NCI-H2196 (cell line): Measurements from ENCODE around the gene NUB1.

ENCODE experiments used
- DNase-seq: peaks from one replicate; lab custom pipeline; 2025; ENCODE audit not compliant: unreplicated experiment; lab: John Stamatoyannopoulos, UW

NUB1 gene

DNA sequence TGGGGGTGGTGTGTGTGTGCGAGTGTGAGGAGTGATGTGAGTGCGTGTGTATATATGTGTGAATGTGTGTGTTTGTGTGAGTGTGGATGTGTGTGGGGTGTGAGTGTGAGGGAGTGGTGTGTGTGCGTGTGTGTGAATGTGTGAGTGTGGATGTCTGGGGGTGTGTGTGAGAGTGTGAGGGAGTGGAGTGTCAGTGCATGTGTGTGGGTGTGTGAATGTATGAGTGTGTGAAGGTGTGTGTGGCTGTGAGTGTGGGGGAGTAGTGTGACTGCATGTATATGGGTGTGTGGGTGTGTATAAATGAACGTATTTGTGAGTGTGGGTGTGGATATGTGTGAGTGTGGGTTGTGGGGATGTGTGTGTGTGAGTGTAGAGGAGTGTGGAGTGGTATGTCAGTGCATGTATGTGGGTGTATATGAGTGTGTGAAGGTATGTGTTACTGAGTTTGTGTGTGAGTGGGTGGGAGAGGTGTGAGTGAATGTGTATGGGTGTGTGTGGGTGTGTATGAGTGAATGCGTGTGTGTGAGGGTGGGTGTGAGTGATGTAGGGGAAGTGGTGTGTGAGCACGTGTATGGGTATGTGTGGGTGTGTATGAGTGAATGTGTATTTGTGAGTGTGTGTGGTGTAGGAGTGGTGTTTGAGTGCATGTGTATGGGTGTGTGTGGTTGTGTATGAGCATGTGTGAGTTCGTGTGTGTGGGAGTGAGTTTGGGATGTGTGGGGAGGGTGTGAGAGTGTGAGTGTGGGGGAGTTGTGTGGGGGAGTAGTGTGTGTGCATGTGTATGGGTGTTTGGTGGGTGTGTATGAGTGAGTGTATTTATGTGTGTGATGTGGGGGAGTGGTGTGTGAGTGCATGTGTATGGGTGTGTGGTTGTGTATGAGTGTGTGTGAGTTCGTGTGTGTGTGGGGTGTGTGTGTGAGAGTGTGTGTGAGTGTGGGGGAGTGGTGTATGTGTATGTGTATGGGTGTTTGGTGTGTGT, 28.5 kb upstream of the NUB1 start:
- no peak for DNase-seq

DNA sequence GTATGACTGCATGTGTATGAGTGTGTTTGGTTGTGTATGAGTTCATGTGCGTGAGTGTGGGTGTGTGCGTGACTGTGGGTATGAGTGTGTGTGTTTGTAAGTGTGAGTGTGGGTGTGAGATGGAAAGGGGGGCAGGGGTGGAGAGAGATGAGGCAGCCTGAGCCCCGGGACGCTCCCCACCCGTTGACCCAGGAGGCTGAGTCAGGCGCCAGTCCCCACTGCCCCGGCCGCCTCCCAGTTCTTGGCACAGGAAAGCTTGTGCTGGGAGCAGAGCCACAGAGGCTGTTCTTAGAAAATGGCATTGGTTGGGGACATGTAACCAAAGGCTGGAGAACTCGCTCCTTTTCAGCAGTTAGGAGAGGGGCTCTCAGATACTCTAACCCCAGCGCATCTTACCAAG, 27.8 kb upstream of the NUB1 start:
- no peak for DNase-seq

DNA sequence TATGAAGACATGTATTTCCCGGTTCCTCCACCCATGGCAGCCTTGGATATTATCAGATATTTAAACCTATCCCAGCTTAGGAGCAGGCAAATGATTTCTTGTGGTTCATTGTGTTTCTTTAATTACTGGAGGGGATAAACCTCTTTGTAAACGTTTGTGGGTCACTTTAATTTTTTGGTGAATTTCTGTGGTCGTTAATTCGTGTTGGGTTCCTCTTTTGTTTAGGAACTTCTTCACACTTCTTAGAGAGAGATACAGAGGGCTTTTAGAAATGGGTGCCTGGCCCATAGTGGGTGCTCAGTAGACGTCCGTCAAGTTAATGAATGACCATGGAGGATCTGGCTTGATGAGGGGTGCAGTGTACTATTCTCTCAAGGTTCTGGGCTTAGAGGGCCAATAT, 27.2 kb upstream of the NUB1 start:
- no peak for DNase-seq

DNA sequence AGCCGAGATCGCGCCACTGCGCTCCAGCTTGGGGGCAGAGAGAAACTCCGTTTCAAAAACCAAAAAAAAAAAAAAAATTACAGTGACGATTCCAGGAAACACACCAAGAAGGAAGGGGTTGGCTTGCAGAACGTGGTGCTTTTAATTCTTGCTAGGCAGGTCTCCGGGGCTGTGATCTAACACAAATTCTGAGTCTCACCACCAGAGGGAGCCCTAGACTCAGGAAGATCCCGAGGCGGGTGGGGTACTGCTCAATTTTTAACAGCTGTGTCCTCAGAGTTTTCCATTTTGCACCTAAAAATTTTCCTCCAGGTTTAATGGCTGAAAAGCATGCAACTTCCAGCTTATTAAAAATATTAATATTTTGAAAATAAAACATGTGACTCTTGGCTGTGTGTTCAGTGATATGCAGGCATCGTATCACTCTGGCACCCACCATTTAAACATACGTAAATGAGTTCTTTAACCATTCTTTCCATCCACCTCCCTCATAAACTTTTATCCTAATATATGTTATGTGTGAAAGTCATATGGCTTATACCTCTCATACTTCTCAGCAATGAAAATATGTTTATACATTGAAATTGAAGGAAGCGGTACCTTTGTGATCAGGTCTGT, 26.5 kb upstream of the NUB1 start:
- peak; percentile 54 for DNase-seq

DNA sequence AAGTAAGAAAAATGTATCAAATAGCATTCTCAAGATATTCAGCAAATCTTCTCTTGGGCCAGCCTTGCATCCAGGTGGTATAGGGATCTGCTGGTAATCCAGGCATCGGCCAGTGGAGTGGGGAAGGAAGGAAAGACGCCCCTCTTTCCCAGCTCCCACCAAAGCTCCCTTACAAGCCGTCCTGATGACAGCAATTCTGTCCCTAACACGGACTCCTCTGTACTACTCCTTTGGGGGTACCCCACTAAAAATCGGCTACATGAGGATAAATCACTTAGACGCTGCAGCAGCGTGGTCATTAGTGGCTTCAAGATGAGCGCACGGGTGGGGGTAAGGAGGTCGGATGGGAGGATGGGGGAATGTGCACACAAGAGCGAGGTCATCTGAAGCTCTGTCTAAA, 24.7 kb upstream of the NUB1 start:
- no peak for DNase-seq

DNA sequence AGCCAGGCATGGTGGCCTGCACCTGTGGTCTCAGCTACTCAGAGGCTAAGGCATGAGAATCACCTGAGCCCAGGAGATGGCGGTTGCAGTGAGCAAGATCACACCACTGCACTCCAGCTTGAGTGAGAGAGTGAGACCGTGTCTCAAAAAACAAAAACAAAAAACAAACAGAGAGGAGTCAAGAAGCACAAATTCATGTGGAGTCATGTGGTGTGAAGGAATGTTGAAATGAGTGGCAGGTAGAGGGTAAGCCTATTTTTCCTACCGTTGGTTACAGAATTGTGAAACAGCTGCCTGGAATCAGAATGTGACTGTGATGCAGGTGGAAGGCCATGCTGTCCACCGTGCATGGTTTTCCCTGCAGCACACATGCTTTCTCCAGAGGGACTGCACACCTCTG, 23.7 kb upstream of the NUB1 start:
- no peak for DNase-seq

DNA sequence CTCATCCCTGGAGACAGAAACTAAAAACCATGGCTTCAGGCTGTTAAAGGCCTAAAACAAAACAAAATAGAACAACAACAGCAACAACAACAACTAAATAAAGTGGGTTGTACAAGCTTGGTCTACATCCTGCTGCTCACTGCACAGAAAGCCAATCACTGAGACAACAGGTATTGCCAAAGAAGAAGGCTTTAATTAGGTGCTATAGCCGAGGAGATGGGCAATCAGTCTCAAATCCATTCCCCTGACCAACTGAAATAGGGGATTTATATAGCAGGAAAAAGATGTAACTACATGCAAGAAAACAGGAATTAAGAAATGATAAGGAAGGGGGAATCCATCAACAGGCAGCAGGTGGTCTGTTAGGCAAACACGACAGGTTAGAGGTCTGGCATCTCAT, 22.4 kb upstream of the NUB1 start:
- no peak for DNase-seq

DNA sequence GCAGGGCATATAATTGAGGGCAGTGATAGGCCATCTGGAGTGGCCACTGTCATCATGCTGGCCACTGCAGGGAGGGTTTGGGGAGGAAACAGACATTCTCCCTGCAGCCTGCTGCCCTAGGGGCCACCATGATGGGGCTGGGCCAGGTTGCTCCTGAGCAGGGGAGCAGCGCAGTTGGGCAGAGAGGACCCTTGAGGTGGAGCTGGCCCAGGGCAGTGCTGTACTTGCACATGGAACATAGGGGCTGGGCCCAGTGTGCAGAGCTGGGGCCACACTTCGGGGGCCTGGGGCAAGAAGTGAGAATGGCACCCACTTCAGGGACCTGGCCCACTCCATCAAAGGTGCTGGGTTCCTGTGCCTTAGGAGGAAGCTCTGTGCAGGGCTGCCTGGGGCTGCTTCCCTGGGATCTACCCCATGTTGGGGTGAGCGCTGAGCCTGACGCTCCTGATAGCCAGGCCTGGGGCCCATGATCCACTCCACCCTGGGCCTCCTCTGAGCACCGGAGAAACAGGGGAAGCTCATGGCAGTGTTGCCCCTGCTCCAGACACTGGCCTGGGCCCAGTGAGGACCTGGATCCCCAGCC, 21.3 kb upstream of the NUB1 start:
- DNase-seq, result no peak

DNA sequence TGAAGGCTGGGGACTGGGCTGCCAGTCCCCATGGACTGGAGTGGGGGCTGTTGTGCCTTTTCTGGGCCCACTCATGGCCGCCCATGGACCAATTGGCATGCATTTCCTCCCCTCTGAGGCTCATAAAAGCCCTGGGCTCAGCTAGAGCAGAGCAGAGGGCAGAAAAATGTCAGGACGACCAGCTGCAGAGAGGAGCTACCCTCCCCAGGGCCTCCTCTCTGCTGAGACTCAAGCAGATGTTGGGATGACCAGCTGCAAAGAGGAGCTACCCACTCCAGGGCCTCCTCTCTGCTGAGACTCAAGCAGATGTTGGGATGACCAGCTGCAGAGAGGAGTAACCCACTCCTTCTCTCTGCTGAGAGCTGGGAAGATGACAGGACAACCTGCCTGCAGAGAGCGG, 20.3 kb upstream of the NUB1 start:
- DNase-seq, result no peak

DNA sequence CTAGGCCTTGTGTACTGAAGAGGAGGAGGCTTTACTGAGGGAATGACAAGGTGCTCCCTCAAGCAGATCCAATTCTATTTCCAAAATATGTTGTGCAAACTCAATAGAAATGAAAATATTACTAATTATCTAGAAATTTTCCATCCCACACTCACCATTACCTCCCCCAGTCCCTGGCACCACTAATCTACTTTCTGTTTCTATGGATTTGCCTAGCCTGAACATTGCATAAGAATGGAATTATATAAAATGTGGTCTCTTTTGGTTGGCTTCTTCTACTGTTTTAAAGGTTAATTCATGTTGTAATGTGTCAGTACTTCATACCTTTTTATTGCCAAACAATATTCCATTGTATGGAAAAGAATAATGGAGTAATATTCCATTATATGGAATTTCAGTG, 18.7 kb upstream of the NUB1 start:
- DNase-seq, result no peak

DNA sequence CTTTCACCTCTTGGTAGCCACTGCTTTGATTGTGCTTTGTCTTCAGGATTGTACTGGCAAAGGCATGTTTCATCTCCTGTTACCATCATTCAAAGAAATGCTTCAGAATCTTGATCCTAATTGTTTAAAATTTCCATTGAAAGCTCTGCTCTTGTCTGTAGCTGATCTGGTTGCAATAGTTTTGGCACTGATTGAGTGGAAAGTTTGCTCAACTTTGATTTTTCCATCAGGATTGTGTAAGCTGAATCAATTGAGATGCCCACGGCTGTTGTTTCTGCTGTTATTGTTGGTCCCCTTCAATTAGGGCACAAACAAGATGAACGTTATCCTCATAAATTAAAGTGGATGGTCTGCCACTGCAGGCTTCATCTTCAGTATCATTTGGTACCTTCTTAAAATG, 14.6 kb upstream of the NUB1 start:
- DNase-seq, result no peak

DNA sequence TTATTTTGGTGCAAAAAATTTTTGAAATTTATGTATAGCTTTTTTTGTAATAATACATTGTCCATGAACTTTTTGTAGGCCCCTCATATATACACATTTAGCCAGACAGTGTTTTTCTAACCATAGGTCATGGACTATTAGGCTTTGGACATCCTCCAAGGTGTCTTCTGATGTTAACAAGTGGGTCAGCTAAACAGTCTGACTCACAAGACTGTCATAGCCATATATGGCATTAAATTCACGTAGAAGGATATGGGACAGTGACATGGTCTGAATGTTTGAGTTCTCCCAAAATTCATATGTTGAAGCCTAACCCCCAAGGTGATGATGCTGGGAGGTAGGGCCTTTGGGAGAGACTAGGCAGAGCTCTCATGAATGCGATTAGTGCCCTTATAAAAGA, 14.0 kb upstream of the NUB1 start:
- DNase-seq, result no peak

DNA sequence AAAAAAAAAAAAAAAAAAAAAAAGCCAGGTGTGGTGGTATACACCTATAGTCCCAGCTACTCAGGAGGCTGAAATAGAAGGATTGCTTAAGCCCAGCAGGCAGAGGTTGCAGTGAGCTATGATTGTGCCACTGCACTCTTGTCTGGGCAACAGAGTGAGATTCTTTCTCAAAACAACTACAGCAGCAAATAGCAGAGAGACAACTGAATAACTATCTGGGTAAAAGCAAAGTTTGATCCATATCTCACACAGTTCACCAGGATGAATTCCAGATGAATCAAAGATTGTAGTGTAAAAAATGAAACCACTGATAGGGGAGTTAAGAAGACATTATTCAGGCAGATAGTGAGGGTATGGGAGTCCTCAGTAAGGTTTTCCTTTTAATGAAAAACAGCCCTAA, 11.4 kb upstream of the NUB1 start:
- DNase-seq, result no peak

DNA sequence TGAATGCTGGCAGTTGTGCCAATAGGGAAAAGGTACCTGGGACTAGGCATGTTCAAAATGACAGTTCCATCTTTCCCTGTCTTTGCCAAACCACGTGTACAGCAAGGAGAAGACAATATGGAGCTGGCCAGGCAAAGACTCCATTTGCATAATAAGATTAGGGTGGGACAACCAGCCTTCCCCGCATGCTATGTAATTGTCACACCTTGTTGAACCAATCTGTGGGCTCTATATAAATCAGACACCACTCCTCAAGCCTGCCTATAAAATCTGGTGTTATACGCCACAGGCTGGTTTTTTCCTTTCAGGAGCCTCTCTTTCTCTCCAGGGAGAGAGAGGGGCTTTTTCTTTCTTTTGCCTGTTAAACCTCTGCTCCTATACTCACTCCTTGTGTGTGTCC, 11.0 kb upstream of the NUB1 start:
- DNase-seq, result no peak

DNA sequence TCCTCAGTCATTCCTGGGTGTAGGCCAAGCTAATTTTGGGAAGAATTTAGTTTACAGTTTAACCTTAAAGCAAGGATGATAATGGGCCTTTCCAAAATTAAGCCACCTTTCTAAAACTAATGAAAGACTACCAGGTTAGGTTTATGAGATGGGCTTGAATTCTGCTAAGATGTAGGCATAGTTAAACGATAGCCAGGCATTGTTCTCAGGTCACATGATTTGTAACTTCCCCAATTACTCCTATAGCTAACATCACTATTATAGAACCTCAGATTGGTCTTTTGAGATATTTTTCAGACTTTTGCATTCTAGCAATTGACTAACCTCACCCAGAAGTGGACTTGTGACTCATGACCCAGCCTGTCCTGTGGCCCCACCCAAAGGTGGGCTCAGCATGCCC, 7.0 kb upstream of the NUB1 start:
- DNase-seq, result no peak

DNA sequence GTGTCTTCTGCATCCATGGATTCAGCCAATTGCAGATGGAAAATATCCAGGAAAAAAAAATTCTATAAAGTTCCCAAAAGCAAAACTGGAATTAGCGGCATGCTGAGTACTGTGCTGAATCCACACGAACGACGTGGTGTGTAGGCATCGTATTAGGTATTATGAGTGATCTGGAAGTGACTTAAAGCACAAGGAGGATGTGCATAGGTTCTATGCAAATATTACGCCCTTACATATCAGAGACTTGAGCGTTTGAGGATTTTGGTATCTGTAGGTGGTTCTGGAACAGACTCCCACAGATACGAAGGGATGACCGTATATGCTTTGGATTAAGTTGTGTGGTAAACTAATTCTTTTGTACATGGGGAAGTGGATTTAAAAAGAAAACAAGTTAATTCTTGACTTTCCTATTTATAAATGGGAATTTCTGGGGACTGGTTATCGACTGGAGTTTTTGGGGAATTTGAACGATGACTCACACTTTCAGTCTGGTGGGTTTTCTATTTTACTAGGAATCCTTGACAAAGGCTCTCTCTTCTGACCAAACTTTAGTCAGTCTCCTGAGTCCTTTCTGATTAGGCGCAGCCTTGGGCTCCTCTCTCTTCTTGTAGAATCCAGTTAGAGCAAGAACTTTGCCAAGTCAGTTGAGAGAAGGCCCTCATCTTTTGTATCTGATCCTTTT, 5.4 kb upstream of the NUB1 start:
- no peak for DNase-seq

DNA sequence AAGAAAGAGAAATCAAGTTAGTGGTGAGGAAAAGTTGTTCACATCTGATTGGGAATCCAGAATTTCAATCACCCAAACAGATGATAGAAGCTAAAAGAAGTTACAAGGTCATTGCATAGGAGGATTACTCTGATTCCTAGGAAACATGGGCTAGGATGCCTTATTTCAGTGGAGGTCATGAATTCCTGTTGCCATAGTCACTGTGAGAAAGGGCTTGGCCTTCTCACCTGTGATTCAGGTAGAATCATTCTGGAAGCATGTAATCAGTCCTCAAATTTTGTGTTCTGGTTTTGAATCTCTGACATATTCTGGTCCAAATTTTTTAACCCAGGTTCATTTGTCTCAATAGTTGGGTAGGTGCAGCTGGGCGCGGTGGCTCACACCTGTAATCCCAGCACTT, 4.3 kb upstream of the NUB1 start:
- no peak for DNase-seq

DNA sequence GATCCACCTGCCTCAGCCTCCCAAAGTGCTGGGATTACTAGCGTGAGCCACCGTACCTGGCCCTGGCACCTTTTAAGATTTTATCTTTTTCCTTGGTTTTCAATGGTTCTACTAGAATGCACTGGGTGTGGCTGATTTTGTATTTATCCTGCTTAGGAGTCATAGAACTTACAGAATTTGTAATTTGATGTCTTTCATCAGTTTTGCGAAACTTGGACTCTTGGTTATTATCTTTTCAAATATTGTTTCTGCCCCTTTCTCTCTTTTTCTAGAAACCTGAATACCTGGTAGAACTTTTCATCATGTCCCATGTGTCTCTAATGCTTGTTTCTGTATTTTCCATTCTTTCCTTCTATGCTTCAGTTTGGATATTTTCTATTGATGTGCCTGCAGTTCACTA, 2.8 kb upstream of the NUB1 start:
- DNase-seq, result no peak

DNA sequence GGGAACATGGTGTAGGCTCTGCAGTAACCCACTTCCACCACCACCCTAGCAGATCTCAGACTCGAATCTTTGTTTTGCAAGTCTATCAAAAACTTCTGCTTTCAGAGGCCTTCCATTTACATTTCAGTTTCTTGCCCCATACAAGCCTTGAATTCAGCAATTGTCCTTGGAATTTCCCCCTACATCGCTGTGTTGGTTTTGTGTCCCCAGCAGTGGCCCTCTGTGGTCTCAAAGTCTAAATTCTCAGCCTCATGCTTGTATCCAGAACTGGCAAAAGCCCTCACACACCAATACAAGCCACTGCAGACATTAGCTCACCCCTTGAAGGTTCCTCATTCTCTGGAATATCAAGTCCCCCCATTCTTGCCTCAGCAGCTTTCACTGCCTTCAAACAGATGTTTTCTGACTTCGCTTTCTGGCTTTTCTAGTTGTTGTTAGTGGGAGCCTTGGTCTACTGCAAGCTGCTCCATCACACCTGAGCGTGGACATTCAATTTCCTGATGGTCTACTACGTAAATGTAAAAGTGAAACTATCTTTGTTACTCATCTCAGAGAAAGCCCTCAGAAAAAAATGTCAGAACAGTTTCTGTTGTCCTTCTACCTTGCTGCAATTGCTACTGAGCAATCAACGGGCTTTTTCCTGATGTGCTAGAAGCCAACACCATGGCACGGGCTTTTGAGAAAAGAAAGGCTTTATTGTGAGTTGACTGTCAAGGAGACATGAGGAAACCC, 1.8 kb upstream of the NUB1 start:
- DNase-seq, result no peak

DNA sequence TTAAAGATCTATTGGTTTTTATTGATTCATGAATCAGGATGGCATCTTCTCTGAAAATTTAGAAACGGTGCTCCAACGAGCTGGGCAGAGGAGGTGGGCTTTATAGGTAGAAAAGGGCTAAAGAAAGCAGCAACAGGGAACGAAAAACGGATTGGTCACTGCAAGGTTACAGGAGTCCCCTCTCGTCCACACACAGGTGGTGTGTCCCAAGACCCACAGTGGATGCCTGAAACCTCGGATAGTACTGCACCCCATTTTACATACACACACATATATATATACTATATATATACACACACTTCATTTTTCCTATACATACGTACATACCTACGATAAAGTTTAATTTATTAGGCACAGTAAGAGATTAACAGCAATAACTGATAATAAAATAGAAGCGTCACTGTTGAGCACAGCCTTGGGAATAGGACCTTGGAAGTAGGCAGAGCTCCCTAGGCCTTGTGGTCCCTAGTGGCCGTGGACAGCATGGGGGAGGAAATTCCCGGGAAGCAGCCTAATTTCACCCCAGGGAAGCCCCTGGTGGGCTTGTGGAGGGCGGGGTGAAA, 737 bp upstream of the NUB1 start:
- DNase-seq, result no peak
